SK-N-SH treated with all-trans-retinoic acid at 6 μM for 48 hours (cell line): ENCODE data around the gene MTX2.
A peak's percentile ranks its signal among the peaks of the same experiment; 100 is the strongest.
"Not testable (repeated sequence)": the region's sequence is repeated elsewhere in the genome, so short reads cannot be mapped to it uniquely, and the experiment has no call there.

Experiments
- ATAC-seq: fragments of 200-7000 bp; cut with Tn5 transposase; 3 replicates; pipeline ENCODE4 v1.9.1; 2020; ENCODE audit warnings: mild to moderate bottlenecking, moderate library complexity
- ARNTL ChIP-seq: fragments of 450-650 bp; formaldehyde crosslinking; IDR thresholded peaks from 2 replicates; pipeline ENCODE4 v1.5.0; 2020; ENCODE audit warnings: low read depth, mild to moderate bottlenecking, moderate library complexity, borderline replicate concordance
- BACH2 ChIP-seq: fragments of 250-450 bp; sonication (Bioruptor Pico); IDR thresholded peaks from 2 replicates; pipeline ENCODE4 v1.9.0; 2021; ENCODE audit warnings: mild to moderate bottlenecking, borderline replicate concordance
- CREB5 ChIP-seq: fragments of 250-450 bp; sonication (Bioruptor Pico); IDR thresholded peaks from 2 replicates; pipeline ENCODE4 v1.5.1; 2020; ENCODE audit warnings: low read depth, mild to moderate bottlenecking, moderate library complexity
- CSDC2 ChIP-seq: fragments of 250-450 bp; sonication (Bioruptor Pico); IDR thresholded peaks from 2 replicates; pipeline ENCODE4 v1.5.0; 2020; ENCODE audit warnings: mild to moderate bottlenecking, moderate library complexity
- ESRRG ChIP-seq: fragments of 250-450 bp; sonication (Bioruptor Pico); IDR thresholded peaks from 2 replicates; pipeline ENCODE4 v1.6.1; 2021; ENCODE audit warnings: mild to moderate bottlenecking
- GLIS3 ChIP-seq: fragments of 250-450 bp; sonication (Bioruptor Pico); IDR thresholded peaks from 2 replicates; pipeline ENCODE4 v1.5.0; 2020; ENCODE audit warnings: mild to moderate bottlenecking, moderate library complexity
- ISL1 ChIP-seq: fragments of 250-450 bp; sonication (Bioruptor Pico); IDR thresholded peaks from 2 replicates; pipeline ENCODE4 v2.1.2; 2022; ENCODE audit warnings: mild to moderate bottlenecking, moderate library complexity
- OSR1 ChIP-seq: fragments of 250-450 bp; sonication (Bioruptor Pico); IDR thresholded peaks from 2 replicates; pipeline ENCODE4 v1.8.0; 2022; ENCODE audit warnings: moderate library complexity, mild to moderate bottlenecking, inconsistent platforms
- PATZ1 ChIP-seq: fragments of 250-450 bp; sonication (Bioruptor Pico); IDR thresholded peaks from 2 replicates; pipeline ENCODE4 v1.8.0; 2020; ENCODE audit warnings: mild to moderate bottlenecking, moderate library complexity, borderline replicate concordance
- POU6F1 ChIP-seq: fragments of 250-450 bp; sonication (Bioruptor Pico); IDR thresholded peaks from 2 replicates; pipeline ENCODE4 v1.8.0; 2021; ENCODE audit warnings: low read depth, mild to moderate bottlenecking, moderate library complexity, borderline replicate concordance
- PPARA ChIP-seq: fragments of 250-450 bp; sonication (Bioruptor Pico); IDR thresholded peaks from 2 replicates; pipeline ENCODE4 v1.5.0; 2020; ENCODE audit warnings: mild to moderate bottlenecking, borderline replicate concordance
- RARB ChIP-seq: fragments of 250-450 bp; sonication (Bioruptor Pico); IDR thresholded peaks from 2 replicates; pipeline ENCODE4 v1.8.0; 2021; ENCODE audit warnings: mild to moderate bottlenecking, moderate library complexity
- SNAI2 ChIP-seq: fragments of 250-450 bp; sonication (Bioruptor Pico); IDR thresholded peaks from 2 replicates; pipeline ENCODE4 v1.5.0; 2020; ENCODE audit warnings: mild to moderate bottlenecking, moderate library complexity
- TCF4 ChIP-seq: fragments of 250-450 bp; sonication (Bioruptor Pico); IDR thresholded peaks from 2 replicates; pipeline ENCODE4 v1.8.0; 2021; ENCODE audit warnings: mild to moderate bottlenecking, moderate library complexity, borderline replicate concordance
- TOX ChIP-seq: fragments of 250-450 bp; sonication (Bioruptor Pico); IDR thresholded peaks from 2 replicates; pipeline ENCODE4 v1.8.0; 2021; ENCODE audit warnings: mild to moderate bottlenecking, moderate library complexity, borderline replicate concordance
- TSHZ2 ChIP-seq: fragments of 250-450 bp; sonication (Bioruptor Pico); IDR thresholded peaks from 2 replicates; pipeline ENCODE4 v1.5.0; 2020; ENCODE audit warnings: mild to moderate bottlenecking, moderate library complexity
- ZC3H10 ChIP-seq: fragments of 250-450 bp; sonication (Bioruptor Pico); IDR thresholded peaks from 2 replicates; pipeline ENCODE4 v1.5.1; 2021; ENCODE audit warnings: mild to moderate bottlenecking, moderate library complexity
- ZFP3 ChIP-seq: fragments of 250-450 bp; sonication (Bioruptor Pico); IDR thresholded peaks from 2 replicates; pipeline ENCODE4 v1.5.0; 2020; ENCODE audit warnings: mild to moderate bottlenecking, moderate library complexity
- ZFP30 ChIP-seq: fragments of 450-650 bp; formaldehyde crosslinking; IDR thresholded peaks from 2 replicates; pipeline ENCODE4 v1.5.0; 2022; ENCODE audit warnings: mild to moderate bottlenecking, moderate library complexity
- ZNF565 ChIP-seq: fragments of 450-650 bp; formaldehyde crosslinking; conservative IDR thresholded peaks from 2 replicates; pipeline ENCODE4 v1.5.0; 2020; ENCODE audit warnings: low read depth, mild to moderate bottlenecking, moderate library complexity
- ZNF70 ChIP-seq: fragments of 450-650 bp; formaldehyde crosslinking; IDR thresholded peaks from 2 replicates; pipeline ENCODE4 v1.5.0; 2020; ENCODE audit warnings: mild to moderate bottlenecking, moderate library complexity
- ZNF8 ChIP-seq: fragments of 450-650 bp; formaldehyde crosslinking; IDR thresholded peaks from 2 replicates; pipeline ENCODE4 v1.5.0; 2020; ENCODE audit warnings: mild to moderate bottlenecking, moderate library complexity

MTX2 gene

GRCh38 chr2:176297737-176298136 lies 28.5 kb downstream of the MTX2 start:
- no peak for ATAC-seq
- no peak for TF ChIP-seq ARNTL
- TF ChIP-seq PATZ1 (CRISPR knock-in tag): no peak
- TF ChIP-seq GLIS3 (CRISPR knock-in tag): no peak
- no peak for TF ChIP-seq ZNF565 (CRISPR knock-in tag)
- TF ChIP-seq ZFP30: no peak
- TF ChIP-seq OSR1: no peak
- no peak for TF ChIP-seq ZNF8
- no peak for TF ChIP-seq BACH2 (CRISPR knock-in tag)
- no peak for TF ChIP-seq POU6F1
- no peak for TF ChIP-seq ESRRG (CRISPR knock-in tag)
- no peak for TF ChIP-seq ISL1 (CRISPR knock-in tag)
- no peak for TF ChIP-seq ZC3H10
- no peak for TF ChIP-seq CSDC2 (CRISPR knock-in tag)
- TF ChIP-seq, all 23 proteins: peak for 0

- not testable (repeated sequence) for ATAC-seq
- 0 out of 2 replicates have a peak, but pooled peaks have one; percentile 35 for TF ChIP-seq ZNF8
- TF ChIP-seq, all 23 proteins: peak for 1; not testable (repeated sequence) for 22
Measured at GRCh38 chr2:176306020-176306419, 36.8 kb downstream of the MTX2 start.

- ATAC-seq: no peak
- TF ChIP-seq ZNF70: no peak
- TF ChIP-seq POU6F1: no peak
- no peak for TF ChIP-seq TOX
- TF ChIP-seq OSR1: no peak
- no peak for TF ChIP-seq TCF4 (CRISPR knock-in tag)
- TF ChIP-seq BACH2 (CRISPR knock-in tag): no peak
- TF ChIP-seq SNAI2 (CRISPR knock-in tag): no peak
- no peak for TF ChIP-seq CREB5
- no peak for TF ChIP-seq ZFP3 (CRISPR knock-in tag)
- no peak for TF ChIP-seq ISL1 (CRISPR knock-in tag)
- TF ChIP-seq ARNTL: no peak
- no peak for TF ChIP-seq GLIS3 (CRISPR knock-in tag)
- no peak for TF ChIP-seq PPARA (CRISPR knock-in tag)
- TF ChIP-seq TSHZ2 (CRISPR knock-in tag): no peak
- TF ChIP-seq RARB (CRISPR knock-in tag): no peak
- TF ChIP-seq ZFP30: no peak
- no peak for TF ChIP-seq ZNF565 (CRISPR knock-in tag)
- no peak for TF ChIP-seq PATZ1 (CRISPR knock-in tag)
Measured at GRCh38 chr2:176317199-176317598, 48.0 kb downstream of the MTX2 start.
